OCI-LY3 (cell line): ENCODE results near the gene PLA2G15.

Source experiments
- H2AFZ ChIP-seq: fragments of 200-600, 300-600 bp; shearing (Covaris generic); 2 replicates; pipeline ENCODE4 v1.6.0; 2014; ENCODE audit warnings: antibody characterized with exemption, low read depth, low read length
- H3K27ac ChIP-seq: fragments of 200-600, 300-600 bp; sonication (generic); 2 replicates; pipeline ENCODE4 v1.5.1; 2014; ENCODE audit warnings: mild to moderate bottlenecking, low read length, moderate library complexity, mixed read lengths
- H3K27me3 ChIP-seq: fragments of 200-600, 300-600 bp; sonication (generic); 2 replicates; pipeline ENCODE4 v1.6.1; 2014; ENCODE audit warnings: low read depth, low read length, mixed read lengths
- H3K36me3 ChIP-seq: fragments of 200-600, 300-600 bp; sonication (generic); replicated peaks from 2 replicates; pipeline ENCODE3; 2014; ENCODE audit warnings: low read depth, low read length, mixed read lengths
- H3K4me1 ChIP-seq: fragments of 300-600, 200-600 bp; sonication (generic); 2 replicates; pipeline ENCODE4 v1.6.1; 2014; ENCODE audit warnings: low read length, mixed read lengths
- H3K4me2 ChIP-seq: fragments of 200-600, 300-600 bp; sonication (generic); 2 replicates; pipeline ENCODE4 v1.6.1; 2014; ENCODE audit warnings: low read length, mixed read lengths
- H3K4me3 ChIP-seq: fragments of 300-600, 200-600 bp; sonication (generic); 2 replicates; pipeline ENCODE4 v1.5.1; 2014; ENCODE audit warnings: antibody characterized with exemption, mild to moderate bottlenecking, low read length, moderate library complexity
- H3K79me2 ChIP-seq: fragments of 300-600, 200-600 bp; shearing (Covaris generic); 2 replicates; pipeline ENCODE4 v1.6.1; 2014; ENCODE audit warnings: mild to moderate bottlenecking, low read length, mixed read lengths
- H3K9ac ChIP-seq: fragments of 300-600, 200-600 bp; shearing (Covaris generic); 2 replicates; pipeline ENCODE4 v1.6.0; 2014; ENCODE audit warnings: mild to moderate bottlenecking, low read length, moderate library complexity
- H3K9me3 ChIP-seq: fragments of 200-600, 300-600 bp; shearing (Covaris generic); 2 replicates; pipeline ENCODE4 v1.6.1; 2014; ENCODE audit warnings: low read length, mixed read lengths; ENCODE audit not compliant: insufficient read depth
- H4K20me1 ChIP-seq: fragments of 200-600, 300-600 bp; sonication (generic); 2 replicates; pipeline ENCODE4 v1.6.1; 2016; ENCODE audit warnings: low read length, mixed read lengths; ENCODE audit not compliant: insufficient read depth
- CTCF ChIP-seq: fragments of 200-600, 300-600 bp; sonication (generic); IDR thresholded peaks from 2 replicates; pipeline ENCODE4 v1.5.1; 2014; ENCODE audit warnings: antibody characterized with exemption, low read length, low read depth
- EZH2phosphoT487 ChIP-seq: fragments of 200-600 bp; shearing (Covaris generic); IDR thresholded peaks from 2 replicates; pipeline ENCODE4 v1.6.1; 2018; ENCODE audit warnings: antibody characterized with exemption, mixed run types, low read depth

PLA2G15 gene

GRCh38 chr16:68283346-68283745, 38.2 kb downstream of the PLA2G15 start:
- Histone ChIP-seq H3K36me3 (peaks cover 33% of the 10 kb centered on the region), H4K20me1 (peaks cover 18% of the 10 kb centered on the region), H3K79me2 (peaks cover 25% of the 10 kb centered on the region), H2AFZ (no peak overlapping the region), H3K4me3 (peak overlapping the region; percentile 64), H3K4me1 (peaks cover 41% of the 10 kb centered on the region), H3K9me3 (no peaks in the 10 kb centered on the region), H3K9ac (peak overlapping the region; percentile 47; the same call in 1 of the 2 replicates), H3K27me3 (no peaks in the 10 kb centered on the region), H3K27ac (peak overlapping the region; percentile 71), H3K4me2 (peak overlapping the region; percentile 96)
- no peak for TF ChIP-seq EZH2phosphoT487
- TF ChIP-seq CTCF, result no peak

DNA sequence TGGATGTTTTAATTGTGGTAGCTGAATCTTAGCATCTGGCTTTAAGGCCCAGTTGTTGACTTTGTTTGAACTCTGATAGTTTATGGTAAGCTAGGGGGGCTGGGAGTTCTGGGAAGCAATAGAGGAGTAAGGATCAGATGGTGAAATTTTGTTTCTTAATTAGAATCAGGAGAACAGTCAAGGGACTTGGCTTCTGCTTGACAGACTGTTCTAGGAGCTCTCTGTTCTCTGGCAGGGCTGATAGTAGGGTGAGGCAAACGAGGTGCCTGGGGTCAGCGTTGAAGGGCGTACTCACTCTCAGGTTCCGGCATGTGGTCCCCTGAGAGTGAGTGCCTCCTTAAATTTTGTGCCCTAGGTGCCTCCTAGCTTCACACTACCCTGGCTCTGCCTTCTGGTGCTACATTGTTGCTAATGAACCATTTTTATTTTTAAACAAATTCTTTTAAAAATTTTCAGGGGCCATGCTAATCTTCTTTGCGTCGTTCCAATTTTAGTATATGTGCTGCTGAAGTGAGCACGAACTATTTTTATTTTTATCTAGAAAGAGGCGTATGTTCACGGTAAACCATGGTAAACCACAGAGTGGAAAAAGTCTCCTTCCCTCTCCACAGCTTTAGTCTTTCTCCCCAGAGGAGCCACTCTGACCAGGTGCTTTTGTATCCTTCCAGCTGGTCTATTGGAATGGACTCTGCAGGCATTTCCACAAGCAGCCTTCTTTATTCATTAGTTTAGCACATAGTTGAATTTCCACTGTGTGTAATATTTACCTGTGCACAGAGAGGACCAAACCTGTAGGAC, 38.8 kb downstream of the PLA2G15 start:
- Histone ChIP-seq H3K9me3 (no peaks in the 10 kb centered on the region), H3K36me3 (peaks cover 33% of the 10 kb centered on the region), H3K27me3 (no peaks in the 10 kb centered on the region), H3K9ac (peak overlapping the region; percentile 47; the same call in 1 of the 2 replicates), H2AFZ (no peak overlapping the region), H3K27ac (peak overlapping the region; percentile 71), H3K4me3 (peak overlapping the region; percentile 64), H3K4me1 (peaks cover 41% of the 10 kb centered on the region), H3K79me2 (peaks cover 25% of the 10 kb centered on the region), H4K20me1 (peaks cover 18% of the 10 kb centered on the region), H3K4me2 (peak overlapping the region; percentile 96)
- TF ChIP-seq CTCF (no peak), EZH2phosphoT487 (no peak)

GRCh38 chr16:68284847-68285246, 39.7 kb downstream of the PLA2G15 start:
- Histone ChIP-seq H3K36me3 (peaks cover 30% of the 10 kb centered on the region), H3K4me3 (peak overlapping the region; percentile 64; the same call in 1 of the 2 replicates), H3K79me2 (peaks cover 25% of the 10 kb centered on the region), H3K9ac (no peak overlapping the region), H3K4me2 (peak overlapping the region; percentile 96), H3K27ac (peak overlapping the region; percentile 16; the same call in 1 of the 2 replicates), H2AFZ (no peak overlapping the region), H4K20me1 (peaks cover 18% of the 10 kb centered on the region), H3K4me1 (peaks cover 50% of the 10 kb centered on the region), H3K27me3 (no peaks in the 10 kb centered on the region), H3K9me3 (no peaks in the 10 kb centered on the region)
- TF ChIP-seq CTCF (no peak), EZH2phosphoT487 (no peak)

GRCh38 chr16:68285683-68286082, 40.5 kb downstream of the PLA2G15 start:
- H3K36me3 ChIP-seq, result peaks cover 31% of the 10 kb centered on the region
- peaks cover 25% of the 10 kb centered on the region for H3K79me2 ChIP-seq
- no peak overlapping the region for H3K27ac ChIP-seq
- H3K4me2 ChIP-seq, result peak overlapping the region; percentile 96
- no peaks in the 10 kb centered on the region for H3K9me3 ChIP-seq
- no peak overlapping the region for H3K4me3 ChIP-seq
- H4K20me1 ChIP-seq, result peaks cover 18% of the 10 kb centered on the region
- TF ChIP-seq CTCF, result no peak
- no peak overlapping the region for H2AFZ ChIP-seq
- H3K4me1 ChIP-seq, result peaks cover 55% of the 10 kb centered on the region
- H3K27me3 ChIP-seq, result no peaks in the 10 kb centered on the region
- no peak overlapping the region for H3K9ac ChIP-seq
